GM12872 (cell line): ENCODE results near the gene SUGCT.

Source experiments
- CTCF ChIP-seq: IDR thresholded peaks from 3 replicates; pipeline ENCODE4 v1.5.1; 2011; ENCODE audit warnings: low read depth, mild to moderate bottlenecking, low read length, moderate library complexity; ENCODE audit not compliant: insufficient read depth

SUGCT gene

DNA sequence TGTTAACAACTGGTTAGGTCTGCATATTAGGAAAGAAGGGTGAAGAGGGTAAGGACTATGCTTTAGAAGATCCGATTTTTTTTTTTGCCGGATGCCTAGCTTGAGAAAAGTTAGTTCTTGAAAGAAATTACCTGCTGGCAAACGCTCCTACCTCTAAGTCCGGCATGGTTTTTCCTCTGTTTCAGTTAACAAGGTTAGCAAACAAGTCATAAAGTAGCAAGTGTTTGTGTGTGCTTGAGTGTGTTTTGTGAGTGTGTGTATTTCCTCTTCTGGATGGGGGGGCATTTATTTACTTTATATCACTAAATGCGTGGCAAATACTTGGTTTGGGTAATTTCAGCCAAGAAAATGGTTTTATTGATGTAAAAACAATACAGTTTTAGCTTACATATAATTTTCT lies 195.6 kb downstream of the SUGCT start:
- no peak for TF ChIP-seq CTCF

GRCh38 chr7:40331915-40332314 lies 197.1 kb downstream of the SUGCT start:
- no peak for TF ChIP-seq CTCF

GRCh38 chr7:40332516-40332915 lies 197.7 kb downstream of the SUGCT start:
- no peak for TF ChIP-seq CTCF

DNA sequence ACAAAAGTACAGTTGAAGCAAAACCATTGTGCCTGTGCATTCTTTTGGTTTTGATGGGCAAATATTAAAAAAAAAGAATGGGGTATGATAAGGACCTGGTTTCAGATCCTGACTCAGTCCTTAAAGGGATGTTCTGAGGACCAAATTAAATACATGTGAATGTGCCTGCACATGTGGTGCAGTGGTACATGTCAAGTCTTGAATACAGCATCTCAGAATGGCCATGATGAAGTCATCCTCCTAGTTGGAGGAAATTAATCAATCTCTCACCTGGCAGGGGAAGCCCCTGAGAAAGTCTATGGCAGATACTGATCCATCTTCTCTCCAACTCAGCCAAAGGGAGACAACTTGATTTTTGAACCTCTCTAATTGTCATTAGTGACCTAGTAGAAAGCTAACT lies 207.0 kb downstream of the SUGCT start:
- TF ChIP-seq CTCF: no peak

DNA sequence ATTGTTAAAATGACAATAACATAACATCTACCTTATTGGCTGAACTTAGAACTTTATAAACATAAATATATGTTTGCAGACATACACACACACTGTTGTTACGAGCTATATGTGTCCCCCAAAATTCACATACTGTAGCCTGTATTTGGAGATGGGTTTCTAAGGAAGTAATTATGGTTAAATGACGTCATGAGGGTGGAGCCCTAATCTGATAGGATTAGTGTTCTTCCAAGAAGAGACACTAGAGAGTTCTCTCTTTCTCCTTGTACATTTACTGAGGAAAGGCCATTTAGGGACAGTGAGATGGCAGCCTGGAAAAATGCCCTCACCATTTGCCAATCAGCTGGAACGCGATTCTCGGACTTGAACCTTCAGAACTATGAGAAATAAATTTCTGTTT lies 211.7 kb downstream of the SUGCT start:
- no peak for TF ChIP-seq CTCF

DNA sequence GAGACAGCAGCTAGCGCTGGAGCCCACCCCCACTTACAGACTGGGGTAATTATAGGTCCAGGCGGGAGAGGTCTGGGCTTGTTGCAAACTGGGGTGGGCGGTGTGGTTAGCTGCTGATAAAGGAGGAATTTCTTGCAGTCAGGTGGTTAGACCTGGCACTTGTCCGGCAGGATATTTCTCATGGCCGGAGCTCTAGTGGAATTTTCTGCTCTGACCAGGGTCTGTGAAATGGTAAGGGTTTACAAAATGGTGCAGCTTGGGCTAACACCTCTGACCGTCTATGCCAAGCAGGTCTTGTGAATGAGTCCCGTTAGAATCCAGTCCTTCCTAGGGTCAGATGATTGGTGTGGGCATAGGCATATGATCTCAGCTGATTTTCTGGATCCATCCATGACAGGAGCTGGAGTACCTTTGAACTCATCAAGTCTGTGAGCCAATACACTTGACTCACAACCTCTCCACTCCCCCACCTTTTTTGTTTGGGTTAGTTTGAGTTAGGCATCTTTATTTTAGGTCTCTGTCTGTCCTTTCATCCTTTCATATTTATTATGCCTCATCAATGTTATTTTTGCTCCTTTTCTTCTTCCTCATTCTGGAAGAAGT lies 213.4 kb downstream of the SUGCT start:
- TF ChIP-seq CTCF: no peak

DNA sequence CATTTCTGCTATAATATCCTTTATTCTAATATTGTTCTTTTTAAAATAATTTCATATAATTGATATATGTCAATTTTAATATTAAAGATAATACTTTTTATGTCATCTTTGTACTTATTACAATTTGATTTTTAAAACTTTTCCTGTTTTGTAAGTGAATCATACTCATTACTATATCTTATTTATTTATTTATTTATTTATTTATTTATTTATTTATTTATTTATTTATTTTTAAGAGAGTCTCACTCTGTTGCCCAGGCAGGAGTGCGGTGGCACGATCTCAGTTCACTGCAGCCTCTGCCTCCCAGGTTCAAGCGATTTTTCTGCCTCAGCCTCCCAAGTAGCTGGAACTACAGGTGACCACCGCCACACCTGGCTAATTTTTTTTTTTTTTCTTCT lies 215.3 kb downstream of the SUGCT start:
- no peak for TF ChIP-seq CTCF
